Measurements from ENCODE around the gene TDRD5.

Gene TDRD5, protein sequence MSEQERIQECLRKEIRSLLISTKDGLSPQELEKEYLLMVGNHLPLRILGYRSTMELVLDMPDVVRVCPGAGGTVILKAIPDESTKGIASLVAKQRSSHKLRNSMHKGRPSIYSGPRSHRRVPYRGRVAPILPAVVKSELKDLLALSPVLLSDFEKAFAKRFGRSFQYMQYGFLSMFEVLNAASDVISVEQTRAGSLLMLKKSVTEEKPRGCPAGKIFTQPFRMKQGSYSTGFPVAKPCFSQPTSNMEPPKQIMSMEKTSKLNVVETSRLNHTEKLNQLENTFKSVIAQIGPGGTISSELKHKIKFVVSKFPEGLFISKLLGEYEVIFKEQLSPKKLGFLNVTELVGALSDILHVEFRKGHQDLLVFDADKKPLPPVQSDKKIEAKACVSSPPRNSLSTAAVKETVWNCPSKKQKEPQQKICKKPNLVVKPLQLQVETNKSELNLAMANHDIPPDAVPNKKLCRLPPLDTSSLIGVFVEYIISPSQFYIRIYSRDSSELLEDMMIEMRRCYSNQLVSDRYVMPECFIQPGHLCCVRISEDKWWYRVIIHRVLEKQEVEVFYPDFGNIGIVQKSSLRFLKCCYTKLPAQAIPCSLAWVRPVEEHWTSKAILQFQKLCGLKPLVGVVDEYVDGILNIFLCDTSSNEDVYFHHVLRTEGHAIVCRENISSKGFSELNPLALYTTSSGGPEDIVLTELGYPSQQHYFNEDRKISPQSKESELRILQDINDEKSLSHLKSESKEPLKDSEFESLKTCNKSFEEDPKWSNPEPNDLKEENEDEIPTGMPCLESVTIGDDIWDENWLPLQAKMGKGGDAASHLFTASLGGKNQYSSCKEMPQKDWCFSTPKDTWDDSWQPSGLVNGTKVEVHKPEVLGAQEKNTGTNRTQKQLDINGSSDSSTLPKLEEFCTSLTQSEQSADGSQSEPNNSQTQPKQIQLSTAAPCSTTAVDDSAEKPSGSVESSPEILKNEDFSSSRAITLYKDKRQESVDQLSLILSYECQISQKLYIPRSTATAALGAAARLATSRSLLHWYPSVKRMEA

DNA sequence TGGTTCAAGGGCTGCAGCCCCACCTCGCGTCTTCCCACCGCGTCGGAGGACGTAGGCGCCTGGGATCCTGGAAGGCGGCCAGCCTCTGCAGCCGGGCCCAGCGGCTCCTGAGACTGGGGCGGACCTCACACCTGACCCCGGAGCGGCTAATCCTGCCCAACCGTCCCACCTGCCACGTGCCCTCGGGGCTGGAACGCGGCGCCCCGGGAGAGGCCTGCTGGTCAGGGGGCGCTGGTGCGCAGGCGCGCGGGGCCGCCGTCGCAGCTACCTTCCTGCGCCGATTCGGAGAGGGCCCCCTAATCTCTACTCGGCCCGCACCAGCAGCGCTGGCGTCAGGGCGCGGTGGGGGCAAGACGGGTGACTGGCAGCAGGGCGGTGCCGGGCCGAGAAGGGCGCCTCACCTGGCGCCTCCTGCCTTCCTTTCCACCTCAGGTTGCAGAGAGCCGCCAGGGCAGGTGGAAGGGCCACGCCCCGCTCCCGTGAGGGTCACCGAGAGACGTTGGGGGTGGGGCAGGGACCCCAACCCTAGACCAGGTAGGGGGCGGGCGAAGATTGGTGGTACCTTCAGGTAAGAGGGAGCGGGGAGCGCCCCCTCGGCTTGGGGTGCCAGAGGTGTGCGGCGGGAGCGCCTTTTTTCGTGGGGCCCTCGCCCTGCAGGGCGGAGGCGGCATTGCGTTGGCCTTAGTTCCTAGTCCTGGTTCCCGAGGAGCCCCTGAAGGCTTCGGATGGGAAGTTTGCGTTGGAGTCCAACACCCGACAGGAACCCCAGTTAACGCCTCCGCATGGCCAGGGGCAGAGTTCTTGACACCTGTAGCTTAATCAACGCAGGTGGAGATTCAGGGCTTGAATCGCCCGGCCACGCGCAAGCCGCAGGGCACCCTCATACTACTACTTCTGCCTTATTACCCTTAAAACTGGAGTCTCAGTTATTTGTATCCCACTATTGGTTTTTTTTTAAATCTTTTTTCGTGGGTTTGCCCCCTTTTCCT lies at the start of gene TDRD5:
TSS of gene TDRD5 (plus strand) at position 241 of the 989 bp plus-strand sequence. CDS start 784 bp downstream, outside the sequence.
- peak; percentile 54 to 88 for DNase-seq

DNA sequence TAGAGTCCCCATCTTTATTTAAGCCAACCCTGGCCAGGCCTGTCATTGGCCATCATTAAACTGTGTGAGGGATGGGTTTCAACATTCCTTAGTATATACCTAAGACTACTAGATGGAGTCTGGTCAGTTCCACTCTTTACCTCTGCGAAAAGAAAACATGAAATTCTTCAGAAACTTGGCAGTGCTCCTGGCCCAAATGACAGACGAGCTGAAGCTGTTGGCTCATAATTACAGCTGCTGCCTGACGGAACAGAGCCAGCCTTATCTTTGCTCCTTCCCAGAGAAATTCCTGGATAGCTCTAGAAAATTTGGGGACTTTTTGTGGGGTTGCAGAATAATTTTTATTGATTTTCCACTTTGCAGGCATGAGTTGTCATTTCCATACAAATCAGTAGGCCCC lies 46.3 kb upstream of the TDRD5 start:
- DNase-seq = no peak

DNA sequence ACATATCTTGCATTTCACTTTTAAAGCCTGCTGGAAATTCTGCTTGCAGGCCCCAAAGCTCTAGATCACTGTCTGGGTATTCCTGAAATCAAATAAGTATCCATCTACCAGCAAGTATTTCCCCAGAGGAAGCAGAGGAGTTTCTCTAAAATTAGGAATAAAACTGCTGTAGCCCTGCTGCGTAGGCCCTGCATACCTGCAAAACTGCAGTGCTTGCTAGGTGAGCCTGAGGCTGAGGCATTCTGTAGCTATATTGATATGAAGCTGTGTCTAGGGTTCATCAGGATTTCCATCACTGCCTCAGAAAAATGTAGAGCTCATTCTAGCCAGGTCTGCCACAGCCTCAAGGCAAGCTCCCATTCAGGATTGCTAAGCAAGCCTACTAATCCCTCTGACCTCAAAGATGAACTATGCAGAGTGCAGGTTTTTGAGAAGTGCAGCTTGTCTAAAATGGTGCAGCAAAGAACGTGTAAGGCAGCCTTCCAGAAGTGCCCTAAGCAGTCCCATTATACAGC lies 44.6 kb upstream of the TDRD5 start:
- DNase-seq = no peak

DNA sequence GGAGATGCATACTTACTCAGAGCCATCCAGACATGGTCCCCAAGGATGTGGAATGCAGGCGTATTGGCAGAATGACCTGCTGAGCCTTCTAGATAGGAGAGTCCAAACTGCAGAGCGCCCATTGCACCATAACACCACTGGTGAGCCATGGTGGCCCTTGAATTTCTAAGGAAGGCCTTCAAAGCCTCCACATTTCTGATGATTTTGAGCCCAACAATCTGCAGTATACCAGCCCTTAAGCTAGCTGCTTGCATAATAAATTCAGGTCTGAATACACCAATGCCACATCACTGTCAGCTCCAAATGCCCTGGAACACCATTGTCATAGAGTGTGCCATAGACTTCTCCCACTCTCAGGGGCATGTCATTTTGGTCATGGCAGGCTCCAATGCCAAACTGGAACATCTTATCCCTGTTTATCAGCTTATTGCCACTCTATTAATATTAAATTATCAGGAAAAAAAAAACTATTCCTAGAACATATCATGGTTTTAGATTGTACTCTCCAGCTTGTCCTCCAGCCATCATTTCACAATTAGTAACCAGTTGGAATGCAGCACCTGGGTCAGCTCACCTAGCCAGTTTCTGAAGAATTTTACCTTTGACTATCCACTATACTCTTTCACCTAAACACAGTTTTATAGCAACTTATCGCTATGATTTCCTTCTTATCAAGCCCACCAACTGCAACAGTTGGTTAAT lies 42.8 kb upstream of the TDRD5 start:
- DNase-seq = no peak

DNA sequence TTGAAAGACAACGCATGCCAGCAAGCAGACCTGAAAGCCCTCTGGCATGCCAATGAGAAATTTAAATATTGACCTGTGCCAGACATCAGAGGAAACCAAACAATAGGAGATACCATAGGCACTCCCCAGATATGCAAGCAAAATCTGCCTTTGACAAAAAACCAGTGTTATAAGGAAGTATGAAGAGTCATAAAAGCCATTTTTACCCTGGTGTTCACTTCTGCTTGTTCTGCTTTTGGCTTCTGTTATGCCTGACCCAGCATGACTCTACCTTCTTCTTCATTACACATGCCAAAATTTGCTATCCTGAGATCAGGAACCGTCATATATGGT lies 42.3 kb upstream of the TDRD5 start:
- no peak for DNase-seq

DNA sequence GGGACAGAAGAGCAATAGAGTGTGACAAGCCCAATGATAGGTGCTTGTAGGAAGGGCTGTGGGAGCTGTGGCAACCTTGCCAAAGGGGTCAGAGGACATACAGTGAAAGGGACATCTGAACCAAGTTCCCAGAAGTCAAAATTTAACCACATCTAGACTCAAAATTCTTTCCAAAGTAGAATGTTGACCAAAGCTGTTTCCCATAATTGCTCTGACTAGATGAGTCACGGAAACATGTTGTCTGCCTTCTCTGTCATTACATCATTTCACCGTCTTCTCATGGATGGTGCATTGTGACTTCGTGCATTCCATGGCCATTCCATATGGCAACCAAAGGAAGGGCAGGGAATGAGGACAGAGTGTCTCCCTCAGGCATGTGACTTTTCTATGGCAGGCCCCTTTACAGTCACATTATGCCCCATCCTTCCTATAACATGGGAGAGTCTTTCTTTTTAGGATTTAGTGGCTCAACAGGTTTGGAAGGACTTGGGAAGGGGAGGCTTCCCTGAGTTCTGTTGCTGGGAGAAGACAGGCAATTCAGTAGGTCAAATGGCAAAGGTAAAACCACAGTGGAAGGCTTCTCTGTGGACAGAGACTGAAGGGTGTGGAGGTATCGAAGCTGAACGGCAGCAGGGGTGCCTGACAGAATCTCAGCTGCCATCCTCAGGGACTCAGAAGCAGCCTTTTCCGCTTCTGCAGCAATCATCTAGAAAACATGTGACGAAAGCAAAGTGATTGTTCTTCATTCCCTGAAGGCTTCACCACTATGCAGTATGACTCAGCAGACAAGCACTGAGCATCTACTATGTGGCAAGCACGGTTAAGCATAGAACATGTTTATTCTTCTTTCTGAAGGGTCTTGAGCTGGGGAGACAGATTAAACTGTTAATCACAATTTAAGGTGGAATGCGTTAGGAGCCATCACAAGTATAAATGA lies 40.6 kb upstream of the TDRD5 start:
- no peak for DNase-seq

DNA sequence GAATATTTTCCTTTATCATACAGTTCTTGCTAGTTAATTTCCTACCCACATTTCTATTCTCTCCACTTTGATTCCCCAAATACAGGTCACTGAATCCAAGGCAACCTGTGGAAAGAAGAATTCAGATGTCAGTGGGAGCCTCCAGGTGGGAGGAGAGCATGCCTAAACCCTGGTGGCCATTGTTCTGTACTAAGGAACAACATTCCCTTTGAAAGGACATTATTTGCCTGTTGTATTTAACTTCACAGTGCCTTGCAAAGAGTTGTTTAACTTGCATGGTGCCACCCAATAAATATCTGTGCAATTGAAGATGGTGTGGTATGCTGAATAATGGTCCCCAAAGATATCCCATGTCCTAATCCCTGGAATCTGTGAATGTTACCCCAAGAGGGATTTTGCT lies 37.2 kb upstream of the TDRD5 start:
- DNase-seq = no peak

DNA sequence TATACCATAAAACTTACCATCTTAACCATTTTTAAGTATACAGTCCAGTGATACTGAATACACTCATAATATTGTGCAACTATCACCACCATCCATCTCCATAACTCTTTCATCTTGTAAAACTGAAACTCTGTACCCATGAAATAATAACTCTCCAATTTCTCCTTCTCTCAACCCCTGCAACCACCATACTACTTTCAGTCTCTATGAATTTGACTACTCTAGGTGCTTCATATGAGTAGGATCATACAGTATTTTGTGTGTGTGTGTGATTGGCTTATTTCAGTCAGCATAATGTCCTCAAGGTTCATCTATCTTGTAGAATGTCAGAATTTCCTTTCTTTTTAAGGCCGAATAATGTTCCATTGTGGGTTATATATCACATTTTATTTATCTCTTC lies 33.6 kb upstream of the TDRD5 start:
- no peak for DNase-seq

DNA sequence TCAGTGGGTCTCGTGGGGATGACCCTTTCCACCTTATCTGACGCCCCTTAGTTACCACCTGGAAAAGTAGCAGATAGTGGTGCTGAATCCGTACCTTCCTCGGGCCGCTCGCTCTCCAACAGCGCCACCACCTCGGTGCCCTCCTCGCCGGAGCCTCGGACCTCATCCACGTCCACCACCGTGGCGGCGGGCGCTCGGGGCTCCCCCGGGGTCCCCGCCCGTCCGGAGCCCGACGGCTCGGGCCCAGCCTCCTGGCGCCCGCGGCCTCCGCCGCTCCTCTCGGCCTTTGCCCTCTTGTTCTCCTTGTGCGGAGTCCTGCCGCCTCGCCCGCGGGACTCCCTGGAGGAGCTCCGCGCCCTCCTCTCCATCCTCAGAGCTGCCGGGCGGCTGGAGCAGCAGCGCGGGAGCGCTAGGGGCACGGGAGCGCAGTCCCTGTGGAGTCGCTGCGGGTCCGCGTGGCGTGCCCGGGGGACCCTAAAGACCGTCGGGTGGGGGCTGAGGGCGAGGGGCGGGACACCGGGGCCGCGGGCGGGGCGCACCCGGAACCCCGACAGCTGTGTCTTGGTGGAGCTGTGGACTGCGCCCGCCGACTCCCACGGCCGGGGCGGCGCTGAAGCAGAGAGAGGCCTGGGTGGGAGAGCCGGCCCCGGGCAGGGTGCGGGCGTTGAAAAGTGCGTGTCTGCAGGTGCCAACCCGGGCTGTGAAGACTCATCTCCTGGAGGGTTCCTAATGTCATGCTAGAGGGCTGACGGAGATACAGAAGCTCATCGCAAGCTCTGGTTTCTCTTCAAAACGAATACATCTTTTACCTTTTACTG lies 15.9 kb upstream of the TDRD5 start, which contains the start of gene NPHS2:
TSS of gene NPHS2 (minus strand) at position 452 of the 818 bp plus-strand sequence. CDS start at position 368, 84 bp downstream.
- peak in 1 of 2 experiments; percentile 29 for DNase-seq

DNA sequence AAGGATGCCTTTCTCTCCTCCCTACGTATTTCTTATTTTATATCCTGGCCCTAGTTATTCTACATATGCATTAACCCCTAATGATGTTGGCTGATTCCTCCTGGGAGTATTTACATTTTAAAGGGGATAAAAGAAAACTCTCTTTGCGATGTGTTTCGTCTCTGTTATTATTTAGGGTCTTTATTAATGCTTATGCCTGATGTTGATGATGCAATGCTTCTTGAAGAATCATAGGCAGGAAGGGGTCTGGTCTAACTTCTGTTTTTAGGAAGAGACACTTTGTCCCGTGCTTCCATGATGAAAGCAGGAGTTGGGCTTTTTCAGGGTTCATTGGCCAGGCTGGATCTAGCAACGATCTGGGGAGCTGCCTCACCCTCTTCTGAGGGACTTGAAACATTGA lies 15.1 kb upstream of the TDRD5 start:
- no peak for DNase-seq

DNA sequence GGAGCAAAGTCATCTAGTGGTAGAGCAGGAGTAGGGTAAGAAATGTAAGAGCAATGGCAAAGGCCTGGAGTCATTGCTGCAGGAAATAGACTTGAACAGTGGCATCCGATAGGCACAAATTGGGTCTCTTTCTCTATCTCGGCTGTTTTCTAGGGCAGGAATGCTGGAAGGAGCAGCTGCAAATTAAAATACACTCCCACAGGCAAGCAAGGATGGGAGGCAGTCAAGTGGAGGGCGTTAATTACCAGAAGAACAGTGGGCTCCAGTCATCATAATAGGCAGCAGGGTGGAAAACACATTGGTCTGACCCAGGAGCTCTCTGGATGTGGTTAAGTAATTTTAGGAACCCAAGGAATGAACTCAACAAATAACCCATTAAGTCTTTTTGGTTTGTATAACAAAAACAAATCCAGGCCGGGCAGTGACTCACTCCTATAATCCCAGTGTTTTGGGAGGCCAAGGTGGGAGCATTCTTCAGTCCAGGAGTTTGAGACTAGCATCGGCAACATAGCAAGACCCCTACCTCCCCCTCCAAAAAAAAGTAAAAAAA lies 7.8 kb upstream of the TDRD5 start:
- DNase-seq = no peak

DNA sequence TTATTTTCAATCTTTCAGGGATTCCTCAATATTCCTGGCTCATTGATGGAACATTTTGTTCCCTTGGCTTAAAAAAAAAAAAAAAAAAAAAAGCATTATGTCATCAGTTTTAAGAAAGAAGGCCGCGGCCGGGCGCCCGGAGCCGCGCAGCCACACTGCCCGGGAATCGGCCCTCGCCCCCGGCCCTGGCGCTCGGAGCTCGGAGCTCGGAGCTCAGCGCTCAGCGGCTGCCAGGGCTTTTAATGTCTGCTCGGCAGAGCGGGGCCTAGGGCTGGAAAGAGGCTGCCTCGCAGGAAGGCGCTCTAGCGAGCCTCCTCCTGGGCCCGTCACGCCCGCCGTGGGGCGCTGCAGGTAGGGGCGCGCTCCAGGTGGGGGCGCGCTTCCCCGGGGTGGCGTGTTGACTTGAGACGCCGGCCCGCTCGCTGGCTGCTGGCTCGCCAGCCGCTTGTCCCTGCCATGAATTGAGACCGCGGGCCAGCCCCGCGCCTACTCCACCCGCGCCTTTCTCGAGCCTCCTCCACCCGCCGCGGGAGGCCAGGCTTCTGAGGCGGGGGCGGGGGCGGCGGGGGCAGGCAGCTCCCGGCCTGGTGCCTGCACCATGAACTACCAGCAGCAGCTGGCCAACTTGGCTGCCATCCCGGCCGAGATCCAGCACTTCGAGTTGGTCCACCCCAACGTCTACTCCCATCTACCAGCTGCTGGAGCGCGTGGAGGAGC lies 5.4 kb upstream of the TDRD5 start:
- DNase-seq = peak; percentile 86 to 98

DNA sequence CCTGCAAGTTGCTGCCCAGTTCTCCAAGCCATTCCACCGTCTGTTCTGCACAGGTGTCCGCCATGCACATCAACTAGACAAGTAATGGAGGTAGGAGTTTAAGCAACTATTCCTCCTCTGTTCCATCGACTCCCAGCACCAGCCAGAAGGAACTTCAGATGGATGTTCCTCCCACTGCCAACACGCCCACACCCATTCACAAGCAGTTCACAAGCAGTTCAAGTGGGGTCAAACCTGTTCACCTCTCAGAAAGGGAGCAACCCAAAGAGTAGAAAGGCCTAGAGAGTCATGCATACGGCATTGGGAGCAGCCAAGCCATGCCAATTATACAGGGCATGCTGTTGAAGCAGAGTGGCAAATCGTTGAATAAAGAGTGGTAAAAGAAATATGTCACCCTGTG lies 4.3 kb upstream of the TDRD5 start:
- no peak for DNase-seq

DNA sequence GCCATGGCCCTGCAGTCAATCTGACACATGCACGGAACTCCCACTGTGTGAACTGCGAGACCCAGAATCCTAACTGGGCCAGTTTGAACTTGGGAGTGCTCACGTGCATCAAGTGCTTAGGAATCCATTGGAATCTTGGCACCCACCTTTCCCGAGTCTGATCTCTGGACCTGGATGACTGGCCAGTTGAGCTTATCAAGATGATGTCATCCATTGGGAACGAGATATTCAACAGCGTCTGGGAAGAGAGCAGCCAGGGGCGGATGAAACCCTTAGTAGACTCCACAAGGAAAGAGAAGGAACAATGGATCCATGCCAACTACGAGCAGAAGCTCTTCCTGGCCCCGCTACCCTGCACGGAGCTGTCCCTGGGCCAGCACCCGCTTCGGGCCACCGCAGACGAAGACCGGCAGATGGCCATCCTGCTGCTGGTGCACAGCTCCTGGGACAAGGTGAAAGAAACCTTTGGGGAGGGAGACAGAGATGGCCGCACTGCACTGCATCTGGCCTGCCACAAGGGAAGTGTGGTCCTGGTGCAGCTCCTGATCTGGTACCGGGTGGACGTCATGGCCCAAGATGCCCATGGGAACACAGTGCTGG lies 3.1 kb upstream of the TDRD5 start:
- DNase-seq = no peak

DNA sequence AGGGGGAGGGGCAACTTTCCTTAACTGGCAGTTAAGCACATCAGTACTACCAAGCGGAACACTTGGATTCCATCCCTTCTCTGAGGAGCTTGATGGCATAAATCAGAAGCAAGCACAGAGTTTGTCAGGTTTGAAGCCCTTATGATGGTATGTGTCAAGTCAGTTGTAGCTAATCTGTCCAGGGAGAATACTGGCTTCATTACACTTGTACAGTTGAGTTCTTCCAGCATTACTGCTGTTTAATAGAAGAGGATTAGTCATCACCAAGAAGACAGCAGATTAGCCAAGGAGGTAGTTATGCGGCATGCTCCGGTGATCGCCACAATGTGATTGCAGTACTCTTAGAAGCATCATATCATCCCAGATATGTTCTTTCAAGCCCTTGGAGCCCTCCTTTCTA lies 2.1 kb upstream of the TDRD5 start:
- DNase-seq = no peak

DNA sequence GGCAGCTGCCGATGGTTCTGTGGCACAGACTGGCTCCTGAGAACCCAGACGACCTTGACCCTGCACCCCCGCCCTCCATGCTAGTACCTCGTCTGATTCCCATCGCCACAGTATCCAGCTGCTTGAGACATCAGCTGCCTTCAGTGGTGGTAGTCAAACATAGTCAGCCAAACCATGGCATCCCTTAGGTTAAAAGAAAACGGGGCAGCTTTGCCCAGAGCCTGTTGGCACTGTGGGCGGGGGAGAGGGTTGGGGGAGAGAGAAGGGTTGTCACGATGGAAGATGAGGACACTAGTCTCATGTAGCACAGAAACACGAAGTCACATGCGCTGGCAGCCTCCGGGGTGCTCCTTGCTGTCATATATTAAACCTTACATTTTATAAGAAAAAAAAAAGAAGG lies 961 bp upstream of the TDRD5 start:
- no peak for DNase-seq

DNA sequence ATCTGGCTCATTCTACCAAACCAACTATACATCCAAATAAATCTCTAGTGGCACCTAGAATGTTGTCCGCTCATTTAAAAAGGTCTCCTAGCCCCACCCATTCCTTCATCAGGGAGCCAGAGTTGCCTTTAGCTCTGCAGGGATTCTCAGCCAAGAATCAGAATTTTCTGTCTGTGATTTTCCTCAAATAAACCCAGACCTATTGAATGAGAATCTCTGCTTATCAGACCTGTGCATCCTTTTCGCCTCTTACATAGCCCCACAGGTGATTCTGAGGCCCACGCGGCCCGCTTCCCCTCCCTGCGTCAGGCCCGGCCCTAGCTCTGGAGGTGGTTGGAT lies 410 bp upstream of the TDRD5 start:
- no peak for DNase-seq

DNA sequence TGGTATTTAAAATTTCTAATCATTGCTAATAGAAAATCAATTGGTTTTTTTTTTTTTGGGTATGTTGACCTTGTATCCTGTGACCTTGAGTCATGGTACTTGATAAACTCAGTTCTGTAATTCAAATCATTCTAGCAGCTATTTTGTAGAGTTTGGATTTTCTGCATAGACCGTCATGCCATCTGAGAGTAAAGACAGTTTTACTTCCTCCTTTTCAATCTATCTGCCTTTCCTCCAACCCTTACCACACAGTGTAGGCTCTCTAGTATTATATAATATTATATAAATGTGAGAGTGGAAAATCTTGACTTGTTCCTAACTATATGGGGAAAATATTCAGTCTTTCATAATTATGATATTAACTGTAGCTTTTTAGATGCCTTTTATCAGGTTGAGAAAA lies 7.0 kb downstream of the TDRD5 start:
- DNase-seq = no peak
